Prostate gland (tissue), 2 donors: ENCODE results near the gene DCUN1D1. TPM values are rescaled to one million over a fixed set of nuclear protein-coding genes. Genes with fewer than 3 reads are reported as not detected.
A peak's percentile ranks its signal among the peaks of the same experiment; 100 is the strongest.

ENCODE experiments used
- DNase-seq: peaks from one replicate; pipeline ENCODE4 v3.0.0-alpha.2; 2019; ENCODE audit warnings: low spot score
- H3K27ac ChIP-seq, 2 donors: fragments of 200-600 bp; sonication (generic); 2 replicates each; pipeline ENCODE4 v1.5.1; 2017 to 2019
- H3K27me3 ChIP-seq: fragments of 200-600 bp; sonication (generic); replicated peaks from 2 replicates; pipeline ENCODE4 v1.5.1; 2019; ENCODE audit not compliant: insufficient read depth
- H3K36me3 ChIP-seq, 2 donors: fragments of 200-600 bp; sonication (generic); 1 replicate in 1 of 2; 2 replicates in 1 of 2; pipeline versions ENCODE4 v1.5.1 to v1.8.1; 2017 to 2019
- H3K4me1 ChIP-seq: fragments of 200-600 bp; sonication (generic); replicated peaks from 2 replicates; pipeline ENCODE4 v1.5.1; 2019
- H3K4me3 ChIP-seq, 2 donors: fragments of 200-600 bp; sonication (generic); 2 replicates each; pipeline ENCODE4 v1.5.1; 2017 to 2019
- H3K9me3 ChIP-seq: fragments of 200-600 bp; sonication (generic); 2 replicates; pipeline ENCODE4 v1.5.1; 2017
- CTCF ChIP-seq, 4 experiments: fragments of 200-600 bp in 2 of 4; fragments of 450-650 bp in 2 of 4; sonication (generic) in 2 of 4; IDR thresholded peaks; 1 replicate in 3 of 4; 2 replicates in 1 of 4; pipeline ENCODE4 v1.5.1; 2016 to 2019; ENCODE audit warnings: antibody characterized with exemption in 4 of 4, mild to moderate bottlenecking in 2 of 4, moderate library complexity in 2 of 4
- POLR2A ChIP-seq: fragments of 450-650 bp; IDR thresholded peaks from one replicate; pipeline ENCODE4 v1.6.1; 2016; ENCODE audit warnings: antibody characterized with exemption, mild to moderate bottlenecking
- POLR2AphosphoS5 ChIP-seq: sonication (generic); formaldehyde crosslinking; IDR thresholded peaks from one replicate; pipeline ENCODE4 v1.6.1; 2017; ENCODE audit warnings: antibody characterized with exemption
- WGBS: methylation state at CpG from one replicate; pipeline ENCODE4 v1.1.5; 2018; 5-methylcytosine and 5-hydroxymethylcytosine counted together
- intact Hi-C: fragments of 100-400 bp; cut with DNase I; formaldehyde crosslinking; loops from one replicate; pipeline ENCODE4 v1.14.2; 2022
- total RNA-seq, 2 donors: library from RNA; depleted of rRNA; stranded (reverse); fragments of >200 nt; gene quantifications; one replicate each; pipeline ENCODE4 v1.1.0, GENCODE V29; 2016

Gene DCUN1D1
- total RNA-seq, 2 donors from 2014 or later = 25.5 to 25.6 TPM

- no peak for TF ChIP-seq CTCF (IDR thresholded peaks at IDR 0.05)
- intact Hi-C loops = no loop called here
- Histone ChIP-seq H3K36me3 (no peaks in the 10 kb centered on the region), H3K9me3 (no peaks in the 10 kb centered on the region), H3K27me3 (no peaks in the 10 kb centered on the region), H3K27ac (no peak overlapping the region), H3K4me3 (no peak overlapping the region), H3K4me1 (no peaks in the 10 kb centered on the region)
- 89% methylated on average over 5 of the region's 5 CpGs for WGBS
- DNase-seq = no peak
Observed at GRCh38 chr3:182910936-182911781, 69.2 kb downstream of the DCUN1D1 start.

GRCh38 chr3:182909318-182910040, 70.9 kb downstream of the DCUN1D1 start:
- Histone ChIP-seq H3K4me3 (no peak overlapping the region), H3K27me3 (no peaks in the 10 kb centered on the region), H3K36me3 (no peaks in the 10 kb centered on the region), H3K9me3 (no peaks in the 10 kb centered on the region), H3K27ac (no peak overlapping the region), H3K4me1 (no peaks in the 10 kb centered on the region)
- intact Hi-C loops = loop anchor here (10.0 kb wide), 1 partner anchor 185 kb away; the partner anchor contains the start of gene MCCC1
- 97% methylated on average over 5 of the region's 5 CpGs for WGBS
- TF ChIP-seq CTCF (IDR thresholded peaks at IDR 0.05) = peak in 3 of 4 experiments; percentile 27 to 49 (median 40)
- TF ChIP-seq POLR2AphosphoS5 = no peak
- no peak for DNase-seq

GRCh38 chr3:182908471-182908870, 71.9 kb downstream of the DCUN1D1 start:
- Histone ChIP-seq H3K27me3 (no peaks in the 10 kb centered on the region), H3K4me1 (no peaks in the 10 kb centered on the region), H3K4me3 (no peak overlapping the region), H3K36me3 (no peaks in the 10 kb centered on the region), H3K27ac (no peak overlapping the region), H3K9me3 (no peaks in the 10 kb centered on the region)
- intact Hi-C loops = loop anchor here (10.0 kb wide), 1 partner anchor 186 kb away; the partner anchor contains the start of gene MCCC1
- TF ChIP-seq CTCF (IDR thresholded peaks at IDR 0.05) = no peak
- no peak for TF ChIP-seq POLR2AphosphoS5
- no peak for TF ChIP-seq POLR2A
- 92% methylated on average over 1 of the region's 1 CpG for WGBS
- DNase-seq = no peak

- no peak for DNase-seq
- Histone ChIP-seq H3K27me3 (no peaks in the 10 kb centered on the region), H3K4me3 (no peak overlapping the region), H3K36me3 (no peaks in the 10 kb centered on the region), H3K4me1 (no peaks in the 10 kb centered on the region), H3K9me3 (no peaks in the 10 kb centered on the region), H3K27ac (no peak overlapping the region)
- TF ChIP-seq POLR2A = no peak
- TF ChIP-seq POLR2AphosphoS5 = no peak
- no peak for TF ChIP-seq CTCF (IDR thresholded peaks at IDR 0.05)
- 72% methylated on average over 1 of the region's 1 CpG for WGBS
- intact Hi-C loops = loop anchor here (10.0 kb wide), 1 partner anchor 189 kb away; the partner anchor contains the start of gene MCCC1
Observed at GRCh38 chr3:182906036-182906435, 74.3 kb downstream of the DCUN1D1 start.
